Hepatocyte (in vitro differentiated cells): ENCODE results near the gene NT5C1B. TPM values are rescaled to one million over a fixed set of nuclear protein-coding genes. Genes with fewer than 3 reads are reported as not detected.

Experiments used
- DNase-seq: peaks from one replicate; pipeline ENCODE4 v3.0.0-alpha.2; 2016; ENCODE audit warnings: low spot score
- H2AFZ ChIP-seq: fragments of 200-600 bp; sonication (generic); 2 replicates; pipeline ENCODE4 v1.6.0; 2016; ENCODE audit warnings: antibody characterized with exemption, mild to moderate bottlenecking
- H3K27ac ChIP-seq: fragments of 200-600 bp; sonication (generic); 2 replicates; pipeline ENCODE4 v1.5.1; 2016; ENCODE audit warnings: mild to moderate bottlenecking
- H3K27me3 ChIP-seq: fragments of 200-600 bp; sonication (generic); 2 replicates; pipeline ENCODE4 v1.6.1; 2016
- H3K36me3 ChIP-seq: fragments of 200-600 bp; sonication (generic); replicated peaks from 2 replicates; pipeline ENCODE4 v1.5.1; 2016; ENCODE audit warnings: low read depth; ENCODE audit not compliant: insufficient read depth
- H3K4me1 ChIP-seq: fragments of 200-600 bp; sonication (generic); 2 replicates; pipeline ENCODE4 v1.5.1; 2016; ENCODE audit warnings: mild to moderate bottlenecking, moderate library complexity; ENCODE audit not compliant: insufficient read depth
- H3K4me2 ChIP-seq: fragments of 200-600 bp; sonication (generic); 2 replicates; pipeline ENCODE4 v1.6.0; 2016
- H3K4me3 ChIP-seq: fragments of 200-600 bp; sonication (generic); 2 replicates; pipeline ENCODE4 v1.5.1; 2016; ENCODE audit warnings: mild to moderate bottlenecking
- H3K79me2 ChIP-seq: fragments of 200-600 bp; sonication (generic); 2 replicates; pipeline ENCODE4 v1.6.0; 2017; ENCODE audit warnings: mild to moderate bottlenecking
- H3K9me2 ChIP-seq: fragments of 200-600 bp; sonication (generic); replicated peaks from 2 replicates; pipeline ENCODE4 v1.6.0; 2017; ENCODE audit warnings: mild to moderate bottlenecking; ENCODE audit not compliant: insufficient read depth
- H3K9me3 ChIP-seq: fragments of 200-600 bp; sonication (generic); 2 replicates; pipeline ENCODE4 v1.5.1; 2016; ENCODE audit warnings: low read depth, mild to moderate bottlenecking
- H4K20me1 ChIP-seq: fragments of 200-600 bp; sonication (generic); 2 replicates; pipeline ENCODE4 v1.6.0; 2016; ENCODE audit warnings: mild to moderate bottlenecking; ENCODE audit not compliant: insufficient read depth, poor library complexity, severe bottlenecking
- CTCF ChIP-seq: fragments of 200-600 bp; sonication (generic); IDR thresholded peaks from 2 replicates; pipeline ENCODE4 v1.5.1; 2016; ENCODE audit warnings: antibody characterized with exemption, mild to moderate bottlenecking; ENCODE audit not compliant: poor library complexity
- EZH2 ChIP-seq: fragments of 200-600 bp; sonication (generic); IDR thresholded peaks from 2 replicates; pipeline ENCODE4 v1.6.1; 2016; ENCODE audit warnings: antibody characterized with exemption, mild to moderate bottlenecking, borderline replicate concordance
- EZH2phosphoT487 ChIP-seq: fragments of 200-600 bp; sonication (generic); IDR thresholded peaks from one replicate; pipeline ENCODE4 v1.6.1; 2018; ENCODE audit warnings: antibody characterized with exemption, mild to moderate bottlenecking, low read depth, moderate library complexity; ENCODE audit not compliant: unreplicated experiment, severe bottlenecking
- WGBS: methylation state at CpG from one replicate; pipeline ENCODE4 v1.1.6; 2016; ENCODE audit warnings: low lambda C conversion rate; ENCODE audit errors: missing lambda C conversion rate; 5-methylcytosine and 5-hydroxymethylcytosine counted together
- polyA plus RNA-seq: library from polyadenylated mRNA; unstranded; fragments of >200 nt; fragmentation: Nextera tagmentation; extraction: Ambion mirVana; gene quantifications from 2 replicates; pipeline ENCODE4 v1.2.1, GENCODE V29; 2016
- total RNA-seq: library from RNA; depleted of rRNA; stranded (reverse); fragments of >200 nt; gene quantifications from 2 replicates; pipeline ENCODE4 v1.2.3, GENCODE V29; 2014

Gene NT5C1B
- total and polyA plus RNA-seq, 2 experiments from 2014 or later, result 0.22 TPM; not detected in 1

GRCh38 chr2:18522484-18523146 lies 66.8 kb downstream of the NT5C1B start:
- Histone ChIP-seq H3K27me3 (no peaks in the 10 kb centered on the region), H3K36me3 (no peaks in the 10 kb centered on the region), H3K4me1 (peaks cover 36% of the 10 kb centered on the region), H4K20me1 (no peaks in the 10 kb centered on the region), H3K4me3 (no peak overlapping the region), H3K9me2 (no peaks in the 10 kb centered on the region), H3K27ac (no peak overlapping the region), H3K4me2 (no peak overlapping the region), H3K9me3 (no peaks in the 10 kb centered on the region), H3K79me2 (no peaks in the 10 kb centered on the region), H2AFZ (no peak overlapping the region)
- WGBS, result 80% methylated on average over 2 of the region's 2 CpGs
- TF ChIP-seq EZH2 (no peak), CTCF (no peak), EZH2phosphoT487 (no peak)
- no peak for DNase-seq

GRCh38 chr2:18520451-18521425 lies 68.6 kb downstream of the NT5C1B start:
- Histone ChIP-seq H3K9me2 (no peaks in the 10 kb centered on the region), H3K27me3 (no peaks in the 10 kb centered on the region), H3K79me2 (no peaks in the 10 kb centered on the region), H4K20me1 (no peaks in the 10 kb centered on the region), H3K36me3 (no peaks in the 10 kb centered on the region), H2AFZ (no peak overlapping the region), H3K9me3 (no peaks in the 10 kb centered on the region), H3K27ac (peak overlapping the region; percentile 69), H3K4me3 (no peak overlapping the region), H3K4me2 (peak overlapping the region; percentile 23), H3K4me1 (peaks cover 40% of the 10 kb centered on the region)
- WGBS, result 45% methylated on average over 16 of the region's 16 CpGs
- TF ChIP-seq EZH2, result no peak
- TF ChIP-seq CTCF, result peak; percentile 98
- peak; percentile 89 for DNase-seq

- peaks cover 48% of the 10 kb centered on the region for H3K4me1 ChIP-seq
- H3K36me3 ChIP-seq, result no peaks in the 10 kb centered on the region
- H3K9me3 ChIP-seq, result no peaks in the 10 kb centered on the region
- H2AFZ ChIP-seq, result no peak overlapping the region
- no peaks in the 10 kb centered on the region for H3K27me3 ChIP-seq
- peak overlapping the region; percentile 23 for H3K4me2 ChIP-seq
- peak; percentile 41 for DNase-seq
- TF ChIP-seq EZH2, result no peak
- no peak for TF ChIP-seq CTCF
- no peak for TF ChIP-seq EZH2phosphoT487
- H3K79me2 ChIP-seq, result no peaks in the 10 kb centered on the region
- peak overlapping the region; percentile 50 for H3K27ac ChIP-seq
- no peaks in the 10 kb centered on the region for H4K20me1 ChIP-seq
- 57% methylated on average over 7 of the region's 7 CpGs for WGBS
- no peak overlapping the region for H3K4me3 ChIP-seq
- H3K9me2 ChIP-seq, result no peaks in the 10 kb centered on the region
Observed at GRCh38 chr2:18519914-18520450, 69.4 kb downstream of the NT5C1B start.
